Measurements from ENCODE around the gene TMIE. TPM values are rescaled to one million over a fixed set of nuclear protein-coding genes. Genes with fewer than 3 reads are reported as not detected.

Gene TMIE
- total and polyA plus RNA-seq, 9 of the 15 experiments (the other 6 are each of a cell fraction or from before 2014, with no cell fraction given), result not detected

- no peak for TF ChIP-seq TSHZ1 (CRISPR knock-in tag; IDR thresholded peaks at IDR 0.05)
- TF ChIP-seq MTA1 (IDR thresholded peaks at IDR 0.05; ENCODE audit: borderline replicate concordance), result no peak
- no peak for TF ChIP-seq RAD51 (IDR thresholded peaks at IDR 0.05; ENCODE audit: borderline replicate concordance, low read depth)
- no peak for TF ChIP-seq ZNF280B (CRISPR knock-in tag; IDR thresholded peaks at IDR 0.05)
- TF ChIP-seq, protein P1, sequence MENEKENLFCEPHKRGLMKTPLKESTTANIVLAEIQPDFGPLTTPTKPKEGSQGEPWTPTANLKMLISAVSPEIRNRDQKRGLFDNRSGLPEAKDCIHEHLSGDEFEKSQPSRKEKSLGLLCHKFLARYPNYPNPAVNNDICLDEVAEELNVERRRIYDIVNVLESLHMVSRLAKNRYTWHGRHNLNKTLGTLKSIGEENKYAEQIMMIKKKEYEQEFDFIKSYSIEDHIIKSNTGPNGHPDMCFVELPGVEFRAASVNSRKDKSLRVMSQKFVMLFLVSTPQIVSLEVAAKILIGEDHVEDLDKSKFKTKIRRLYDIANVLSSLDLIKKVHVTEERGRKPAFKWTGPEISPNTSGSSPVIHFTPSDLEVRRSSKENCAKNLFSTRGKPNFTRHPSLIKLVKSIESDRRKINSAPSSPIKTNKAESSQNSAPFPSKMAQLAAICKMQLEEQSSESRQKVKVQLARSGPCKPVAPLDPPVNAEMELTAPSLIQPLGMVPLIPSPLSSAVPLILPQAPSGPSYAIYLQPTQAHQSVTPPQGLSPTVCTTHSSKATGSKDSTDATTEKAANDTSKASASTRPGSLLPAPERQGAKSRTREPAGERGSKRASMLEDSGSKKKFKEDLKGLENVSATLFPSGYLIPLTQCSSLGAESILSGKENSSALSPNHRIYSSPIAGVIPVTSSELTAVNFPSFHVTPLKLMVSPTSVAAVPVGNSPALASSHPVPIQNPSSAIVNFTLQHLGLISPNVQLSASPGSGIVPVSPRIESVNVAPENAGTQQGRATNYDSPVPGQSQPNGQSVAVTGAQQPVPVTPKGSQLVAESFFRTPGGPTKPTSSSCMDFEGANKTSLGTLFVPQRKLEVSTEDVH (IDR thresholded peaks at IDR 0.05; ENCODE audit: low read depth, partially characterized antibody), result no peak
- TF ChIP-seq CEBPZ (IDR thresholded peaks at IDR 0.05; ENCODE audit: borderline replicate concordance, low read depth, low read length), result no peak
Measured at GRCh38 chr3:46693038-46693891, 7.9 kb upstream of the TMIE start, which contains the start of gene ALS2CL (continued).

Data from K562 (cell line).